ENCODE data around the gene SPNS1. TPM values are rescaled to one million over a fixed set of nuclear protein-coding genes. Genes with fewer than 3 reads are reported as not detected.

Gene SPNS1
- total RNA-seq, 1 donor from 2014 or later = 50.6 TPM

DNA sequence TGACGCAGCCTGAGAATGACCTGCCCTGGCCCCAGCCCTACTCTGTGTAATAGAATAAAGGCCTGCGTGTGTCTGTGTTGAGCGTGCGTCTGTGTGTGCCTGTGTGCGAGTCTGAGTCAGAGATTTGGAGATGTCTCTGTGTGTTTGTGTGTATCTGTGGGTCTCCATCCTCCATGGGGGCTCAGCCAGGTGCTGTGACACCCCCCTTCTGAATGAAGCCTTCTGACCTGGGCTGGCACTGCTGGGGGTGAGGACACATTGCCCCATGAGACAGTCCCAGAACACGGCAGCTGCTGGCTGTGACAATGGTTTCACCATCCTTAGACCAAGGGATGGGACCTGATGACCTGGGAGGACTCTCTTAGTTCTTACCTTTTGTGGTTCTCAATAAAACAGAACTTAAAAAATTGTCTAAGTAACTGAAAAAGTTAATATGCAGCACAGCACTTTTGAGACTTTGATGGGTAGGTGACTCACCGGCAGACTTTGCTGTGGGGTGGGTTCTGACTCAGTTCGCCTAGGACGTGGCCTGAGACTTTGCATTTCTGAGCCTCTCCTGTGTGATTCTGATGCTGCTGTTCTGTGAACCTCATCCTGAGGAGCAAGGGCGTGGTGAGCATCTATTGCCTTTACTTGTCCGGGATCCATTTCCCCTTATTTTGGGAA, 15.9 kb downstream of the SPNS1 start:
- H3K36me3 Mint-ChIP-seq (ENCODE audit: unreplicated experiment) = peaks cover 7% of the 10 kb centered on the region
- no peak for DNase-seq
- no peak for TF ChIP-seq CTCF (IDR thresholded peaks at IDR 0.05; ENCODE audit: partially characterized antibody, unreplicated experiment)
- no peaks in the 10 kb centered on the region for H3K27me3 Mint-ChIP-seq (ENCODE audit: unreplicated experiment)
- no peaks in the 10 kb centered on the region for H3K4me1 Mint-ChIP-seq (ENCODE audit: low read depth, unreplicated experiment)
- peaks cover 3% of the 10 kb centered on the region for H3K9me3 Mint-ChIP-seq (ENCODE audit: unreplicated experiment)
- H3K4me3 Mint-ChIP-seq (ENCODE audit: unreplicated experiment) = no peak overlapping the region
- peak overlapping the region; percentile 31 for H3K27ac Mint-ChIP-seq (ENCODE audit: unreplicated experiment)

DNA sequence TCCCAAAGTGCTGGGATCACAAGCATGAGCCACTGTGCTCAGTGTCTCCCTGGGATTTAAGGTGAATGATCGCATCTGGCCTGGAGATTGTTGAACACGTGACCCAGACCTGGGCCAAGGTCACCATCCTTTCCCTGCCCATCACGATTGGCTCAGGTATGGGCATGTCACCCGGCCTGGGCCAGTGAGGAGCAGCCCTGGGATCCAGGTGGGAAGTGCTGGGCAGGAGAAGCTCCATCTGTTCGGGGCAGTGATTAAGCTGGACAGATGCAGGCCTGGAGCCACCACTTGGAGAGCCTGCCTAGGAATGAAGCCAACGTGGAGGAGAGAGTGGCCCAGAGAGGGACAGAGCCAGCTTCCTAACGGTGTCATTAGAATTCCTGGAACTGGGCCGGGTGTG, 17.1 kb downstream of the SPNS1 start:
- Mint-ChIP-seq H3K4me1 (ENCODE audit: low read depth, unreplicated experiment) (no peaks in the 10 kb centered on the region), H3K27me3 (ENCODE audit: unreplicated experiment) (no peaks in the 10 kb centered on the region), H3K27ac (ENCODE audit: unreplicated experiment) (no peak overlapping the region), H3K4me3 (ENCODE audit: unreplicated experiment) (no peak overlapping the region), H3K36me3 (ENCODE audit: unreplicated experiment) (peaks cover 7% of the 10 kb centered on the region), H3K9me3 (ENCODE audit: unreplicated experiment) (peaks cover 3% of the 10 kb centered on the region)
- TF ChIP-seq CTCF (IDR thresholded peaks at IDR 0.05; ENCODE audit: partially characterized antibody, unreplicated experiment) = no peak
- DNase-seq = no peak

GRCh38 chr16:28992496-28992895, 17.9 kb downstream of the SPNS1 start:
- peaks cover 3% of the 10 kb centered on the region for H3K27me3 Mint-ChIP-seq (ENCODE audit: unreplicated experiment)
- H3K27ac Mint-ChIP-seq (ENCODE audit: unreplicated experiment) = no peak overlapping the region
- peaks cover 1% of the 10 kb centered on the region for H3K36me3 Mint-ChIP-seq (ENCODE audit: unreplicated experiment)
- H3K4me1 Mint-ChIP-seq (ENCODE audit: low read depth, unreplicated experiment) = no peaks in the 10 kb centered on the region
- H3K4me3 Mint-ChIP-seq (ENCODE audit: unreplicated experiment) = no peak overlapping the region
- DNase-seq = no peak
- H3K9me3 Mint-ChIP-seq (ENCODE audit: unreplicated experiment) = no peaks in the 10 kb centered on the region
- TF ChIP-seq CTCF (IDR thresholded peaks at IDR 0.05; ENCODE audit: partially characterized antibody, unreplicated experiment) = no peak

- H3K27ac Mint-ChIP-seq (ENCODE audit: unreplicated experiment) = no peak overlapping the region
- no peak for TF ChIP-seq CTCF (IDR thresholded peaks at IDR 0.05; ENCODE audit: partially characterized antibody, unreplicated experiment)
- peaks cover 6% of the 10 kb centered on the region for H3K27me3 Mint-ChIP-seq (ENCODE audit: unreplicated experiment)
- H3K4me1 Mint-ChIP-seq (ENCODE audit: low read depth, unreplicated experiment) = no peaks in the 10 kb centered on the region
- no peak overlapping the region for H3K4me3 Mint-ChIP-seq (ENCODE audit: unreplicated experiment)
- no peaks in the 10 kb centered on the region for H3K9me3 Mint-ChIP-seq (ENCODE audit: unreplicated experiment)
- DNase-seq = no peak
- no peaks in the 10 kb centered on the region for H3K36me3 Mint-ChIP-seq (ENCODE audit: unreplicated experiment)
These were observed 24.3 kb downstream of the SPNS1 start for GRCh38 chr16:28998837-28999236.

DNA sequence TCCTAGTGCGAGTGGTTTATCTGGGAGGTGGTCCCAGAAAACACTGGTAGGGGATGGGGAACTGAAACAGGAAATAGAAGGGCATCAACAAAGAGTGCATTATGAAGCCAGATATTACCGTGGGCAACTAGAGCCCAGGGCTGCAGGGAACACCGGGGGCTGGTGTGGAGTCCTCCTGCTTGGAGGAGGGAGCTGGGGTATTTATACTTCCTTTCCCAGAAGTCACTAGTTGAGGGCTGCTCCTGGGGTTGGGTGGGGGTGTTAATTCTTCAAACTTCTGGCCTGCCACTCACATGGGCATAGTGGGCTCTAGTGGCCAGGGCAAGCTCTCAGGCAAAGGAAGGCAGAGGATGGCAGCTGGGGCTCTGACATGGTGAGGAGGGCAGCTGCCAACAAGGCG, 25.0 kb downstream of the SPNS1 start:
- no peak overlapping the region for H3K27ac Mint-ChIP-seq (ENCODE audit: unreplicated experiment)

More for the DNA sequence above, 25.0 kb downstream of the SPNS1 start:
- H3K27me3 Mint-ChIP-seq (ENCODE audit: unreplicated experiment) = peaks cover 6% of the 10 kb centered on the region
- TF ChIP-seq CTCF (IDR thresholded peaks at IDR 0.05; ENCODE audit: partially characterized antibody, unreplicated experiment) = no peak
- no peaks in the 10 kb centered on the region for H3K4me1 Mint-ChIP-seq (ENCODE audit: low read depth, unreplicated experiment)
- H3K36me3 Mint-ChIP-seq (ENCODE audit: unreplicated experiment) = no peaks in the 10 kb centered on the region
- DNase-seq = no peak
- H3K9me3 Mint-ChIP-seq (ENCODE audit: unreplicated experiment) = no peaks in the 10 kb centered on the region
- H3K4me3 Mint-ChIP-seq (ENCODE audit: unreplicated experiment) = no peak overlapping the region
